Neural progenitor cell (in vitro differentiated cells): ENCODE measurements around the gene VPS41. TPM values are rescaled to one million over a fixed set of nuclear protein-coding genes. Genes with fewer than 3 reads are reported as not detected.

ENCODE experiments used
- DNase-seq: peaks from one replicate; pipeline ENCODE4 v3.0.0-alpha.2; 2016; ENCODE audit warnings: low spot score
- H2AFZ ChIP-seq: fragments of 200-600 bp; sonication (generic); replicated peaks from 2 replicates; pipeline ENCODE4 v1.6.1; 2016; ENCODE audit warnings: antibody characterized with exemption
- H3F3A ChIP-seq: fragments of 200-600 bp; sonication (generic); 2 replicates; pipeline ENCODE4 v1.6.1; 2016; ENCODE audit warnings: antibody characterized with exemption, low read depth
- H3K27ac ChIP-seq: fragments of 200-600 bp; sonication (generic); 2 replicates; pipeline ENCODE4 v1.5.1; 2016; ENCODE audit warnings: mild to moderate bottlenecking
- H3K27me3 ChIP-seq: fragments of 200-600 bp; sonication (generic); 2 replicates; pipeline ENCODE4 v1.6.1; 2016; ENCODE audit warnings: mild to moderate bottlenecking, moderate library complexity
- H3K36me3 ChIP-seq: fragments of 200-600 bp; sonication (generic); 2 replicates; pipeline ENCODE4 v1.5.1; 2016
- H3K4me1 ChIP-seq: fragments of 200-600 bp; sonication (generic); 2 replicates; pipeline ENCODE4 v1.6.1; 2016; ENCODE audit warnings: mixed run types
- H3K4me2 ChIP-seq: fragments of 200-600 bp; sonication (generic); 2 replicates; pipeline ENCODE4 v1.6.1; 2016
- H3K4me3 ChIP-seq: fragments of 200-600 bp; sonication (generic); 2 replicates; pipeline ENCODE4 v1.5.1; 2016
- H3K79me2 ChIP-seq: fragments of 200-600 bp; sonication (generic); 2 replicates; pipeline ENCODE4 v1.6.1; 2016; ENCODE audit warnings: low read depth
- H3K9ac ChIP-seq: fragments of 200-600 bp; sonication (generic); 2 replicates; pipeline ENCODE4 v1.6.1; 2016
- H3K9me3 ChIP-seq: fragments of 200-600 bp; sonication (generic); 2 replicates; pipeline ENCODE4 v1.5.1; 2016; ENCODE audit warnings: low read depth
- H4K20me1 ChIP-seq: fragments of 200-600 bp; sonication (generic); 2 replicates; pipeline ENCODE4 v1.6.1; 2016; ENCODE audit warnings: low read depth
- H3K27ac Mint-ChIP-seq: 3 replicates; pipeline ENCODE4 v1.8.0; 2021; ENCODE audit warnings: mixed read lengths
- H3K27me3 Mint-ChIP-seq: 2 replicates; pipeline ENCODE4 v1.8.0; 2022; ENCODE audit warnings: low read depth, mild to moderate bottlenecking, inconsistent platforms, moderate library complexity, mixed read lengths; ENCODE audit not compliant: insufficient read depth
- H3K36me3 Mint-ChIP-seq: 3 replicates; pipeline ENCODE4 v1.8.0; 2021; ENCODE audit warnings: mixed read lengths
- H3K4me1 Mint-ChIP-seq: 3 replicates; pipeline ENCODE4 v1.8.0; 2021; ENCODE audit warnings: mixed read lengths
- H3K4me3 Mint-ChIP-seq: 3 replicates; pipeline ENCODE4 v1.8.0; 2021; ENCODE audit warnings: mild to moderate bottlenecking, moderate library complexity, mixed read lengths
- H3K9me3 Mint-ChIP-seq: 3 replicates; pipeline ENCODE4 v1.8.0; 2020; ENCODE audit warnings: mixed read lengths
- EZH2 ChIP-seq: fragments of 200-600 bp; sonication (generic); IDR thresholded peaks from 2 replicates; pipeline ENCODE4 v1.6.1; 2017; ENCODE audit warnings: antibody characterized with exemption, mild to moderate bottlenecking, moderate library complexity
- EZH2phosphoT487 ChIP-seq: fragments of 200-600 bp; sonication (generic); IDR thresholded peaks from 2 replicates; pipeline ENCODE4 v1.6.1; 2017; ENCODE audit warnings: antibody characterized with exemption
- total RNA-seq: library from RNA; depleted of rRNA; stranded (reverse); fragments of >200 nt; gene quantifications from 2 replicates; pipeline ENCODE4 v1.2.3, GENCODE V29; 2015; ENCODE audit warnings: low replicate concordance
- TF ChIP-seq, protein P1 (sequence below): fragments of 200-600 bp; sonication (generic); IDR thresholded peaks from 2 replicates; pipeline ENCODE4 v1.5.1; 2017; ENCODE audit warnings: antibody characterized with exemption, mild to moderate bottlenecking

VPS41 gene
- total RNA-seq, 1 donor from 2014 or later: 92.3 TPM

DNA sequence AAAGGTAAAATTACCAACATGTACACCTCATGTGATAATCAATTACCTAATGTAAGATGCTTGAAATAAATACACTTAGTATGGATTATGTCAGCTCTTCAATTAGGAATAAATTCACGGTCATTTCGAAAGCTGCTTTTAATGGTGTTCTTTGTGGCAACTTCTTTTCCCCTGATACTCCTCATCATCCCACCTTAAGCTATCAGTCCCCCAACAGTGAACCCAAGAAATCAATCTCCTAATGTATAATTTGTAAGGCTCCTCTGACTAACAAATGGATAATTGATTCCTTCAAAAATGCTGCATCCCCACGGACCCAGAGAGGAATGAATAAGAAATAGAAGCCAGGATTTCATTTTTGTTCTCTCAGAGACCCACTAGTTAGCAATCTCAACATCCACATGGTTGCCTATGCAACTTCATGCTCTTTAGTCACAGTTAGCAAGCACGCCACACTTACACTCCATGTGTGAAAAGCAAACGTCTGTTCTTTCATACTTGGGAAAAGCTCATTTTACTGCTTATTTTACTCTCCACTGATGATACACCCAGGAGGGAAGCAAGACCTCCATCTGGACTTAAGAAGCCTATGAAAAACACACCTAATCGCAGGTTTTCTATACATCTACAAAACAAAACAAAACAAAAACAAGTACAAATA is 70.1 kb downstream of the VPS41 start:
- peaks cover 5% of the 10 kb centered on the region for H3K4me1 ChIP-seq
- H2AFZ ChIP-seq: no peak overlapping the region
- no peaks in the 10 kb centered on the region for H3K36me3 ChIP-seq
- H3K27ac ChIP-seq: no peak overlapping the region
- Mint-ChIP-seq H3K27me3 (no peaks in the 10 kb centered on the region), H3K9me3 (no peaks in the 10 kb centered on the region), H3K27ac (no peak overlapping the region), H3K36me3 (no peaks in the 10 kb centered on the region), H3K4me3 (no peak overlapping the region), H3K4me1 (no peaks in the 10 kb centered on the region)
- no peaks in the 10 kb centered on the region for H3F3A ChIP-seq
- DNase-seq: no peak
- H3K4me2 ChIP-seq: no peak overlapping the region
- no peak overlapping the region for H3K4me3 ChIP-seq
- H3K9me3 ChIP-seq: no peaks in the 10 kb centered on the region
- H4K20me1 ChIP-seq: no peaks in the 10 kb centered on the region
- peaks cover 15% of the 10 kb centered on the region for H3K79me2 ChIP-seq
- TF ChIP-seq, protein P1, sequence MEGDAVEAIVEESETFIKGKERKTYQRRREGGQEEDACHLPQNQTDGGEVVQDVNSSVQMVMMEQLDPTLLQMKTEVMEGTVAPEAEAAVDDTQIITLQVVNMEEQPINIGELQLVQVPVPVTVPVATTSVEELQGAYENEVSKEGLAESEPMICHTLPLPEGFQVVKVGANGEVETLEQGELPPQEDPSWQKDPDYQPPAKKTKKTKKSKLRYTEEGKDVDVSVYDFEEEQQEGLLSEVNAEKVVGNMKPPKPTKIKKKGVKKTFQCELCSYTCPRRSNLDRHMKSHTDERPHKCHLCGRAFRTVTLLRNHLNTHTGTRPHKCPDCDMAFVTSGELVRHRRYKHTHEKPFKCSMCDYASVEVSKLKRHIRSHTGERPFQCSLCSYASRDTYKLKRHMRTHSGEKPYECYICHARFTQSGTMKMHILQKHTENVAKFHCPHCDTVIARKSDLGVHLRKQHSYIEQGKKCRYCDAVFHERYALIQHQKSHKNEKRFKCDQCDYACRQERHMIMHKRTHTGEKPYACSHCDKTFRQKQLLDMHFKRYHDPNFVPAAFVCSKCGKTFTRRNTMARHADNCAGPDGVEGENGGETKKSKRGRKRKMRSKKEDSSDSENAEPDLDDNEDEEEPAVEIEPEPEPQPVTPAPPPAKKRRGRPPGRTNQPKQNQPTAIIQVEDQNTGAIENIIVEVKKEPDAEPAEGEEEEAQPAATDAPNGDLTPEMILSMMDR: no peak
- TF ChIP-seq EZH2phosphoT487 (no peak), EZH2 (no peak)
- no peak overlapping the region for H3K9ac ChIP-seq
- no peaks in the 10 kb centered on the region for H3K27me3 ChIP-seq

DNA sequence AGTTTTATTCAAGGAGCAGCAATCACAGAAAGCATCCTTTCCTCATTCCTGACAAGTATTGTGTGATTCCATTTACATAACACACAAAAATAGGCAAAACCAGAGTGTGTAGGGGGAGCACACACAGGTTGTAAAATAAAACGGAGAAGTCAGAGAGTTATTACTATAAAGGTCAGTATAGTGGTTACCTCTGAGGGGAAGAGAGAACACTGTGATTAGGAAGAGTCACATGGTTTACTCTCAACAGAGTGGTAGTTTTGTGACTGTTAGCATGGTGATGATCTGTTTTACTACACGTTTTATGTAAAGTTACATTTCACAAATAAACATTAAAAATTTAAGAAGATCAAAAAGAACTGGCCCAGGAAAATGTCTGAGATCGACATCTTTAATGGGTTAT is 74.6 kb downstream of the VPS41 start:
- no peaks in the 10 kb centered on the region for H4K20me1 ChIP-seq
- no peak overlapping the region for H3K27ac ChIP-seq
- H3K27me3 Mint-ChIP-seq: no peaks in the 10 kb centered on the region
- no peaks in the 10 kb centered on the region for H3K9me3 ChIP-seq
- DNase-seq: no peak
- H3K4me1 ChIP-seq: no peaks in the 10 kb centered on the region
- no peaks in the 10 kb centered on the region for H3F3A ChIP-seq
- TF ChIP-seq EZH2 (no peak), EZH2phosphoT487 (no peak)
- TF ChIP-seq, protein P1: no peak
- H2AFZ ChIP-seq: no peak overlapping the region
- H3K4me3 Mint-ChIP-seq: no peak overlapping the region
- no peak overlapping the region for H3K4me3 ChIP-seq
- H3K27me3 ChIP-seq: no peaks in the 10 kb centered on the region
- H3K79me2 ChIP-seq: peaks cover 5% of the 10 kb centered on the region
- no peaks in the 10 kb centered on the region for H3K36me3 ChIP-seq
- no peaks in the 10 kb centered on the region for H3K36me3 Mint-ChIP-seq
- H3K4me1 Mint-ChIP-seq: peaks cover 3% of the 10 kb centered on the region
- H3K9me3 Mint-ChIP-seq: no peaks in the 10 kb centered on the region
- no peak overlapping the region for H3K4me2 ChIP-seq
- H3K9ac ChIP-seq: no peak overlapping the region
- no peak overlapping the region for H3K27ac Mint-ChIP-seq

DNA sequence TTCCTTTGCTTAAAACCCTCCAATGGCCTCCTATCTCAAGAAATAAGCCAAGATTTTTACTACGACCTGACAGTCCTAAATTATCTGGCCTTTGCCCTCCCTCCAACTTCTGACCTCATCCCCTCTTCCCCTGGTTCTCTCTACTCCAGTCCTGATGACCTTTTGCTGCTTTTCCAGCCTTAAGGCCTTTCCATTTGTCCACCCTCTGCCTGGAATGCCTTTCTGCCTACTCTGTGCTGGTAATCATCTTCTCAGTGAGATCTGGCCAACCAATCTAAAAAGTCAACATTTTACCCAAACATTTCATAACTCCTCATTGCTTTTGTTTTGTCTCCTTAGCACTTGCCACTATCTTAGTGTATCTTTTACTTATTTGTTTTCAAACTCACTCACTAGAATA is 75.7 kb downstream of the VPS41 start:
- Histone ChIP-seq H3K27ac (no peak overlapping the region), H3K9me3 (no peaks in the 10 kb centered on the region), H3K9ac (no peak overlapping the region), H4K20me1 (no peaks in the 10 kb centered on the region), H2AFZ (no peak overlapping the region), H3K4me3 (no peak overlapping the region), H3K4me1 (no peaks in the 10 kb centered on the region), H3K4me2 (no peak overlapping the region), H3K36me3 (no peaks in the 10 kb centered on the region), H3K79me2 (peaks cover 2% of the 10 kb centered on the region), H3K27me3 (no peaks in the 10 kb centered on the region), H3F3A (no peaks in the 10 kb centered on the region)
- no peak for DNase-seq
- no peaks in the 10 kb centered on the region for H3K36me3 Mint-ChIP-seq
- no peak overlapping the region for H3K4me3 Mint-ChIP-seq
- no peak overlapping the region for H3K27ac Mint-ChIP-seq
- no peaks in the 10 kb centered on the region for H3K9me3 Mint-ChIP-seq
- peaks cover 3% of the 10 kb centered on the region for H3K4me1 Mint-ChIP-seq
- no peaks in the 10 kb centered on the region for H3K27me3 Mint-ChIP-seq
- no peak for TF ChIP-seq EZH2phosphoT487
- no peak for TF ChIP-seq EZH2
- TF ChIP-seq, protein P1: no peak
